DND-41 (cell line): ENCODE results near the gene ZBED4.

Experiments
- ATAC-seq: fragments of 200-7000 bp; cut with Tn5 transposase; 3 replicates; pipeline ENCODE4 v1.9.1; 2021; ENCODE audit warnings: low read depth; ENCODE audit not compliant: insufficient read depth
- DNase-seq: peaks from one replicate; pipeline ENCODE4 v3.0.0-alpha.2; 2020
- H2AFZ ChIP-seq: 2 replicates; pipeline ENCODE4 v1.6.0; 2012; ENCODE audit warnings: low read depth, low read length
- H3K27ac ChIP-seq: 2 replicates; pipeline ENCODE4 v1.5.1; 2012; ENCODE audit warnings: low read length, inconsistent platforms
- H3K27me3 ChIP-seq: fragments of 200-600 bp; sonication (generic); 2 replicates; pipeline ENCODE4 v1.6.0; 2012; ENCODE audit warnings: low read length, mild to moderate bottlenecking, inconsistent platforms; ENCODE audit not compliant: insufficient read depth, poor library complexity
- H3K36me3 ChIP-seq: 2 replicates; pipeline ENCODE4 v1.5.1; 2012; ENCODE audit warnings: low read length, inconsistent platforms; ENCODE audit not compliant: insufficient read depth
- H3K4me1 ChIP-seq: 2 replicates; pipeline ENCODE4 v1.5.1; 2012; ENCODE audit warnings: mild to moderate bottlenecking, low read length; ENCODE audit not compliant: insufficient read depth
- H3K4me2 ChIP-seq: 2 replicates; pipeline ENCODE4 v1.6.0; 2012; ENCODE audit warnings: mild to moderate bottlenecking, moderate library complexity, low read length, inconsistent platforms; ENCODE audit not compliant: insufficient read depth
- H3K4me3 ChIP-seq, 2 experiments: fragments of 200-600 bp in 1 of 2; shearing (Covaris generic) in 1 of 2; 2 replicates each; pipeline ENCODE4 v1.5.1; 2012 to 2016; ENCODE audit warnings: inconsistent platforms in 2 of 2, low read length in 2 of 2, mild to moderate bottlenecking in 2 of 2, low read depth in 1 of 2, moderate library complexity in 1 of 2
- H3K79me2 ChIP-seq: 2 replicates; pipeline ENCODE4 v1.6.0; 2012; ENCODE audit warnings: low read length, inconsistent platforms; ENCODE audit not compliant: insufficient read depth
- H3K9ac ChIP-seq: 2 replicates; pipeline ENCODE4 v1.6.0; 2012; ENCODE audit warnings: low read depth, mild to moderate bottlenecking, inconsistent platforms, low read length, moderate library complexity
- H3K9me3 ChIP-seq: 2 replicates; pipeline ENCODE4 v1.5.1; 2012; ENCODE audit warnings: low read length, moderate library complexity, mild to moderate bottlenecking, inconsistent platforms; ENCODE audit not compliant: insufficient read depth, severe bottlenecking
- H4K20me1 ChIP-seq: 2 replicates; pipeline ENCODE4 v1.6.0; 2012; ENCODE audit warnings: low read length; ENCODE audit not compliant: insufficient read depth
- CTCF ChIP-seq: IDR thresholded peaks from 2 replicates; pipeline ENCODE4 v1.5.1; 2012; ENCODE audit warnings: borderline replicate concordance, low read length, moderate library complexity, mild to moderate bottlenecking; ENCODE audit not compliant: poor library complexity, severe bottlenecking; ENCODE audit errors: extremely low read depth
- EZH2 ChIP-seq: IDR thresholded peaks from 3 replicates; pipeline ENCODE4 v1.6.1; 2012; ENCODE audit warnings: borderline replicate concordance, low read depth, mild to moderate bottlenecking, moderate library complexity, low read length, inconsistent platforms; ENCODE audit not compliant: severe bottlenecking

The ZBED4 gene

GRCh38 chr22:49921508-49922278, 68.0 kb downstream of the ZBED4 start:
- Histone ChIP-seq H3K9ac (no peak overlapping the region), H3K4me1 (peaks cover 33% of the 10 kb centered on the region), H3K79me2 (peaks cover 17% of the 10 kb centered on the region), H2AFZ (no peak overlapping the region), H3K9me3 (no peaks in the 10 kb centered on the region), H3K27me3 (no peaks in the 10 kb centered on the region), H3K27ac (no peak overlapping the region), H3K36me3 (peaks cover 13% of the 10 kb centered on the region), H3K4me2 (no peak overlapping the region), H3K4me3 (no peak overlapping the region), H4K20me1 (no peaks in the 10 kb centered on the region; the same call in 1 of the 2 replicates)
- TF ChIP-seq EZH2 (no peak), CTCF (no peak)
- no peak for ATAC-seq
- DNase-seq, result no peak

GRCh38 chr22:49922484-49922883, 68.8 kb downstream of the ZBED4 start:
- no peaks in the 10 kb centered on the region for H3K27me3 ChIP-seq
- H4K20me1 ChIP-seq, result no peaks in the 10 kb centered on the region; the same call in 1 of the 2 replicates
- no peak for DNase-seq
- H3K79me2 ChIP-seq, result peaks cover 9% of the 10 kb centered on the region
- ATAC-seq, result no peak
- H3K9me3 ChIP-seq, result no peaks in the 10 kb centered on the region
- no peak overlapping the region for H3K27ac ChIP-seq
- no peak overlapping the region for H3K4me3 ChIP-seq
- peaks cover 13% of the 10 kb centered on the region for H3K36me3 ChIP-seq
- H3K4me2 ChIP-seq, result no peak overlapping the region
- TF ChIP-seq CTCF (no peak), EZH2 (no peak)
- no peak overlapping the region for H3K9ac ChIP-seq
- no peak overlapping the region for H2AFZ ChIP-seq
- peaks cover 25% of the 10 kb centered on the region for H3K4me1 ChIP-seq

GRCh38 chr22:49922926-49923325, 69.3 kb downstream of the ZBED4 start:
- H3K79me2 ChIP-seq, result peaks cover 4% of the 10 kb centered on the region
- no peaks in the 10 kb centered on the region for H3K9me3 ChIP-seq
- no peak overlapping the region for H3K27ac ChIP-seq
- H3K9ac ChIP-seq, result no peak overlapping the region
- ATAC-seq (no peak), DNase-seq (no peak)
- H3K4me3 ChIP-seq, result no peak overlapping the region
- no peak overlapping the region for H3K4me2 ChIP-seq
- no peaks in the 10 kb centered on the region for H3K27me3 ChIP-seq
- TF ChIP-seq CTCF (no peak), EZH2 (no peak)
- no peak overlapping the region for H2AFZ ChIP-seq
- no peaks in the 10 kb centered on the region; the same call in 1 of the 2 replicates for H4K20me1 ChIP-seq
- H3K36me3 ChIP-seq, result peaks cover 13% of the 10 kb centered on the region
- peaks cover 23% of the 10 kb centered on the region for H3K4me1 ChIP-seq
